ENCODE measurements around the gene OR6M1. TPM values are rescaled to one million over a fixed set of nuclear protein-coding genes. Genes with fewer than 3 reads are reported as not detected.

OR6M1 gene
- total and polyA plus RNA-seq, 2 donors = not detected

DNA sequence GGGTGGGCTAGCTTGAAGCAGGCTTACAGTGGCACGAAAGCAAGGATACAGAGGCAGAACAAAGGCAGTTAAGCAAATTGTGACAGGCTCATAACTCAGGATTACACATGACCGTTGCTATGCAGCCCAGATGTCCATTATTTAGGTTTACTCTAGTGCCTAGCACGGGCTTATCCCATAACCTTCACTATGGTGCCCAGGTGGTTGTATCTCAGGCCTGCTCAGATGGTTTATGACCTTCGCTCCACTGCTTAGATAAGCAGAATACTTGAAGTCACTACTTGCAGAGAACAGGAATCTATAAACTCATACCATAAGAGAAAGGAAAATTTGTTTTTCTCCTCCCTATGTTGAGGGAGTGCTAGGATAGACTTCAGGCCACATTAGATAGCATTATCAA is 9.0 kb downstream of the OR6M1 start:
- DNase-seq (ENCODE audit: low read depth in 6 of 9, low spot score in 9 of 9) = no peak

DNA sequence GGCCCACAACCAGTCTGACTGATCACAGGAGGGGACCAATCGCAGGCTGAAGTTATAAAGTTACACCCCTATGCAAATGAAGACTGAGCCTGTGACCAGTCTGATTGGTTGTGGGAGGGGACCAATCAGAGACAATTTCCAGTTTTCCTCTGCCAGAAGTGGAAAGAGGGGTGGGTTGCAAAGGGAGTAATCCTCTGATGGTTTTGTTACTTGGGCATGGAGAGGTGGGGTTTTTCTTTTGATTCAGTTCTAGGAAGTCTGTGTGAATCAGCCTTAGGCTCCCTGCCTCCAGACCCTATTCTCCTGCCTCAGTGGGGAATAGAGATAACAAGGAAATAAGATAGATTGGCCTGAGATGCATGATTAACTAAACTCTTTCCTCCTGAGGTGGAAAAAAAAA is 9.9 kb downstream of the OR6M1 start:
- WGBS = 95% methylated on average over 1 of the region's 1 CpG
- Histone ChIP-seq H3K4me1 (ENCODE audit: control insufficient read depth in 2 of 2, insufficient read depth in 2 of 2, low read length in 2 of 2) (no peaks in the 10 kb centered on the region), H3K27ac (ENCODE audit: low read depth in 1 of 2, low read length in 1 of 2) (no peak overlapping the region), H3K9me3 (ENCODE audit: control insufficient read depth in 2 of 2, insufficient read depth in 1 of 2, low read length in 1 of 2) (no peaks in the 10 kb centered on the region), H3K27me3 (ENCODE audit: control insufficient read depth in 2 of 2, insufficient read depth in 1 of 2, low read length in 1 of 2) (no peaks in the 10 kb centered on the region), H3K4me3 (ENCODE audit: low read length in 2 of 2) (no peak overlapping the region), H3K36me3 (ENCODE audit: control insufficient read depth in 2 of 2, insufficient read depth in 2 of 2, low read length in 1 of 2) (no peaks in the 10 kb centered on the region)
- DNase-seq (ENCODE audit: low read depth in 6 of 9, low spot score in 9 of 9) = no peak

More for the DNA sequence above, 9.0 kb downstream of the OR6M1 start:
- Histone ChIP-seq H3K27ac (ENCODE audit: low read depth in 1 of 2, low read length in 1 of 2) (no peak overlapping the region), H3K36me3 (ENCODE audit: control insufficient read depth in 2 of 2, insufficient read depth in 2 of 2, low read length in 1 of 2) (no peaks in the 10 kb centered on the region), H3K4me1 (ENCODE audit: control insufficient read depth in 2 of 2, insufficient read depth in 2 of 2, low read length in 2 of 2) (no peaks in the 10 kb centered on the region), H3K27me3 (ENCODE audit: control insufficient read depth in 2 of 2, insufficient read depth in 1 of 2, low read length in 1 of 2) (no peaks in the 10 kb centered on the region), H3K4me3 (ENCODE audit: low read length in 2 of 2) (no peak overlapping the region), H3K9me3 (ENCODE audit: control insufficient read depth in 2 of 2, insufficient read depth in 1 of 2, low read length in 1 of 2) (no peaks in the 10 kb centered on the region)
- WGBS = 84% methylated on average over 4 of the region's 4 CpGs

DNA sequence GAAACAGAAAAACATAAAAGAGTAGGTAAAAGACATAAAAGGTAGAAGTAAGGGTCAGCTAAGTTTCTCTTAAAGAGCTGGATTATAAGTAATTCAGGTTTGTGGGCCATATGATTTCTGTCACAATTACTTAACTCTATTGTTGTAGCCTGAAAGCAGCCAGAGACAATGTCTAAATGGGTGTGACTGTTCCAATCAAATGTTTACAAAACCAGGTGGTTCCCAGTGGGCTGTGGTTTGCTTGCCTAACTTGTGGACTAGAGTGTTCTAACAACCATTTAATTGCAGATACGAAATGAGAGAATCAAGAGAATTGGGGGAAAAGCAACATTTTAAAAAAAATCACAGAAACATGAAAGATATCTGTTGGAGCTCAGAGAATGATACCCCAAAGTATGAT is 22.6 kb downstream of the OR6M1 start:
- no peak overlapping the region for H3K27ac ChIP-seq (ENCODE audit: low read depth in 1 of 2, low read length in 1 of 2)
- H3K36me3 ChIP-seq (ENCODE audit: control insufficient read depth in 2 of 2, insufficient read depth in 2 of 2, low read length in 1 of 2) = no peaks in the 10 kb centered on the region
- DNase-seq (ENCODE audit: low read depth in 6 of 9, low spot score in 9 of 9) = no peak
- no peak overlapping the region for H3K4me3 ChIP-seq (ENCODE audit: low read length in 2 of 2)
- H3K27me3 ChIP-seq (ENCODE audit: control insufficient read depth in 2 of 2, insufficient read depth in 1 of 2, low read length in 1 of 2) = no peaks in the 10 kb centered on the region
- no peaks in the 10 kb centered on the region for H3K4me1 ChIP-seq (ENCODE audit: control insufficient read depth in 2 of 2, insufficient read depth in 2 of 2, low read length in 2 of 2)
- WGBS = 89% methylated on average over 1 of the region's 1 CpG
- no peaks in the 10 kb centered on the region for H3K9me3 ChIP-seq (ENCODE audit: control insufficient read depth in 2 of 2, insufficient read depth in 1 of 2, low read length in 1 of 2)

GRCh38 chr11:123778511-123778910 is 27.6 kb downstream of the OR6M1 start:
- no peak for DNase-seq (ENCODE audit: low read depth in 6 of 9, low spot score in 9 of 9)
- Histone ChIP-seq H3K4me3 (ENCODE audit: low read length in 2 of 2) (no peak overlapping the region), H3K27me3 (ENCODE audit: control insufficient read depth in 2 of 2, insufficient read depth in 1 of 2, low read length in 1 of 2) (no peaks in the 10 kb centered on the region), H3K36me3 (ENCODE audit: control insufficient read depth in 2 of 2, insufficient read depth in 2 of 2, low read length in 1 of 2) (no peaks in the 10 kb centered on the region), H3K9me3 (ENCODE audit: control insufficient read depth in 2 of 2, insufficient read depth in 1 of 2, low read length in 1 of 2) (no peaks in the 10 kb centered on the region), H3K4me1 (ENCODE audit: control insufficient read depth in 2 of 2, insufficient read depth in 2 of 2, low read length in 2 of 2) (no peaks in the 10 kb centered on the region), H3K27ac (ENCODE audit: low read depth in 1 of 2, low read length in 1 of 2) (no peak overlapping the region)
- WGBS = 97% methylated on average over 1 of the region's 1 CpG

GRCh38 chr11:123775715-123776549 is 30.2 kb downstream of the OR6M1 start:
- Histone ChIP-seq H3K27me3 (ENCODE audit: control insufficient read depth in 2 of 2, insufficient read depth in 1 of 2, low read length in 1 of 2) (peaks cover 0 to 2% of the 10 kb centered on the region in 2 donors), H3K36me3 (ENCODE audit: control insufficient read depth in 2 of 2, insufficient read depth in 2 of 2, low read length in 1 of 2) (no peaks in the 10 kb centered on the region), H3K9me3 (ENCODE audit: control insufficient read depth in 2 of 2, insufficient read depth in 1 of 2, low read length in 1 of 2) (no peaks in the 10 kb centered on the region), H3K27ac (ENCODE audit: low read depth in 1 of 2, low read length in 1 of 2) (no peak overlapping the region), H3K4me3 (ENCODE audit: low read length in 2 of 2) (no peak overlapping the region), H3K4me1 (ENCODE audit: control insufficient read depth in 2 of 2, insufficient read depth in 2 of 2, low read length in 2 of 2) (no peaks in the 10 kb centered on the region)
- WGBS = 79% methylated on average over 4 of the region's 4 CpGs
- no peak for DNase-seq (ENCODE audit: low read depth in 6 of 9, low spot score in 9 of 9)

DNA sequence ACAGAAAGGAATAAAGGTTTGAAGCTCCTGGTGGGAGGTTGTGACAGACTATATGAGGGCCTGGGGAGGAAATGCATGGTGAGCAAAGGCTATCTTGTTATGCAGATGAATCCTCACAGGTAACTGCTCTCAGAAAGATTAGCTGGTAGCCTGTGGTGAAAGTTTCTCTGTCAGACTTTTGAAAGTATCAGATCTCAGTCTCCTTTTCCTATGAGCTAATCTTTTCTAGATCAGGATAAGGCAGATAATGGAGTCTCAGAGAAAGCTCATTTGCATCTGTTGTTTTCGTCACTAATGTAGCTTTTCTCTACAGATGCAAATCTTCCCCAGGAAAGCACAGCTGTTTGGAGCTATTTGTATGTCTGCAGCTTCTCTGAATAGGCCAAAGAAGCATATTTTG is 30.9 kb downstream of the OR6M1 start:
- H3K27me3 ChIP-seq (ENCODE audit: control insufficient read depth in 2 of 2, insufficient read depth in 1 of 2, low read length in 1 of 2) = peaks cover 0 to 2% of the 10 kb centered on the region in 2 donors
- no peak for DNase-seq (ENCODE audit: low read depth in 6 of 9, low spot score in 9 of 9)
- H3K4me1 ChIP-seq (ENCODE audit: control insufficient read depth in 2 of 2, insufficient read depth in 2 of 2, low read length in 2 of 2) = no peaks in the 10 kb centered on the region
- H3K27ac ChIP-seq (ENCODE audit: low read depth in 1 of 2, low read length in 1 of 2) = no peak overlapping the region
- no peaks in the 10 kb centered on the region for H3K9me3 ChIP-seq (ENCODE audit: control insufficient read depth in 2 of 2, insufficient read depth in 1 of 2, low read length in 1 of 2)
- no peak overlapping the region for H3K4me3 ChIP-seq (ENCODE audit: low read length in 2 of 2)
- no peaks in the 10 kb centered on the region for H3K36me3 ChIP-seq (ENCODE audit: control insufficient read depth in 2 of 2, insufficient read depth in 2 of 2, low read length in 1 of 2)
- WGBS = 91% methylated on average over 1 of the region's 1 CpG

DNA sequence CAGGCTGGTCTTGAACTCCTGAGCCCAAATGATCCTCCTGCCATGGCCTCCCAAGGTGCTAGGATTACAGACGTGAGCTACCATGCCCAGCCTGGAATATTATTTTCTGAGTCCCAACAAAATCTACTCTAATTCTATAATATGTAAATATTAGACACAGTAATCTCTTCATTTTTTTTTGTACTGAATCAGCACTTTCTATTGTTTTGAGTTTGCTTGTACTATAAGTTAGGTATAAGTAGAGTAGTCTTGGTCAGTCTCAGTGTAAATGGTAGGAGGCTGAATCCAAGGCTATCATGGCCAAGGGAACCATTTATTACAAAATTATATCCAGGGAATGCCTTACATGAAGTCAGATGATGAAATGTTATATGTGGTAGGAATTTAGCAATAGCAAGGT is 32.2 kb downstream of the OR6M1 start:
- Histone ChIP-seq H3K9me3 (ENCODE audit: control insufficient read depth in 2 of 2, insufficient read depth in 1 of 2, low read length in 1 of 2) (no peaks in the 10 kb centered on the region), H3K4me1 (ENCODE audit: control insufficient read depth in 2 of 2, insufficient read depth in 2 of 2, low read length in 2 of 2) (no peaks in the 10 kb centered on the region), H3K4me3 (ENCODE audit: low read length in 2 of 2) (no peak overlapping the region), H3K36me3 (ENCODE audit: control insufficient read depth in 2 of 2, insufficient read depth in 2 of 2, low read length in 1 of 2) (no peaks in the 10 kb centered on the region), H3K27ac (ENCODE audit: low read depth in 1 of 2, low read length in 1 of 2) (no peak overlapping the region), H3K27me3 (ENCODE audit: control insufficient read depth in 2 of 2, insufficient read depth in 1 of 2, low read length in 1 of 2) (peaks cover 0 to 2% of the 10 kb centered on the region in 2 donors)
- WGBS = 97% methylated on average over 1 of the region's 1 CpG
- DNase-seq (ENCODE audit: low read depth in 6 of 9, low spot score in 9 of 9) = no peak

- Histone ChIP-seq H3K4me1 (ENCODE audit: control insufficient read depth in 2 of 2, insufficient read depth in 2 of 2, low read length in 2 of 2) (no peaks in the 10 kb centered on the region), H3K27ac (ENCODE audit: low read depth in 1 of 2, low read length in 1 of 2) (no peak overlapping the region), H3K36me3 (ENCODE audit: control insufficient read depth in 2 of 2, insufficient read depth in 2 of 2, low read length in 1 of 2) (no peaks in the 10 kb centered on the region), H3K4me3 (ENCODE audit: low read length in 2 of 2) (no peak overlapping the region), H3K27me3 (ENCODE audit: control insufficient read depth in 2 of 2, insufficient read depth in 1 of 2, low read length in 1 of 2) (peaks cover 0 to 2% of the 10 kb centered on the region in 2 donors), H3K9me3 (ENCODE audit: control insufficient read depth in 2 of 2, insufficient read depth in 1 of 2, low read length in 1 of 2) (no peaks in the 10 kb centered on the region)
- DNase-seq (ENCODE audit: low read depth in 6 of 9, low spot score in 9 of 9) = no peak
- 83% methylated on average over 2 of the region's 2 CpGs for WGBS
Measured at GRCh38 chr11:123773026-123773425, 33.1 kb downstream of the OR6M1 start.

DNA sequence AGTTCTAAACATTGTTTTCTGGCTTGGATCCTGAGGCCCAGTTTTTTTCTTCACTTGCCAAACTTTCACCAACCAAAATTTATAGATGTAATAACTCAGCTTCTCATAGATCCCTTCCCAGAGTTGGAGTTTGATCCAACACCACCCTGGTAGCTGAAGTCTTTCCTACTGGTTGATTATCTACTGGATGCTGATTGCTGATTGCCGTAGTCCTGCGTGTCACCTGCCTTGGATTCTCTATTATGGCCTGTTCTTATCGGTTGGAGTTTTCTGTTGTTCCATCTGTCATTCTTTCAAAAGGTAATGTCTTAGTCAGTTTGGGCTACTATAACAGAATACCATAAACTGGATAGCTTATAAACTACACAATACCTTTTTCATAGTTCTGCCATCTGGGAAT is 34.5 kb downstream of the OR6M1 start:
- 97% methylated on average over 3 of the region's 3 CpGs for WGBS
- Histone ChIP-seq H3K4me1 (ENCODE audit: control insufficient read depth in 2 of 2, insufficient read depth in 2 of 2, low read length in 2 of 2) (no peaks in the 10 kb centered on the region), H3K27me3 (ENCODE audit: control insufficient read depth in 2 of 2, insufficient read depth in 1 of 2, low read length in 1 of 2) (peaks cover 0 to 2% of the 10 kb centered on the region in 2 donors), H3K27ac (ENCODE audit: low read depth in 1 of 2, low read length in 1 of 2) (no peak overlapping the region), H3K9me3 (ENCODE audit: control insufficient read depth in 2 of 2, insufficient read depth in 1 of 2, low read length in 1 of 2) (no peaks in the 10 kb centered on the region), H3K4me3 (ENCODE audit: low read length in 2 of 2) (no peak overlapping the region), H3K36me3 (ENCODE audit: control insufficient read depth in 2 of 2, insufficient read depth in 2 of 2, low read length in 1 of 2) (no peaks in the 10 kb centered on the region)
- no peak for DNase-seq (ENCODE audit: low read depth in 6 of 9, low spot score in 9 of 9)
